Measurements from ENCODE around the gene PHOX2A.
"Not testable (repeated sequence)": the region's sequence is repeated elsewhere in the genome, so short reads cannot be mapped to it uniquely, and the experiment has no call there.

Gene PHOX2A

DNA sequence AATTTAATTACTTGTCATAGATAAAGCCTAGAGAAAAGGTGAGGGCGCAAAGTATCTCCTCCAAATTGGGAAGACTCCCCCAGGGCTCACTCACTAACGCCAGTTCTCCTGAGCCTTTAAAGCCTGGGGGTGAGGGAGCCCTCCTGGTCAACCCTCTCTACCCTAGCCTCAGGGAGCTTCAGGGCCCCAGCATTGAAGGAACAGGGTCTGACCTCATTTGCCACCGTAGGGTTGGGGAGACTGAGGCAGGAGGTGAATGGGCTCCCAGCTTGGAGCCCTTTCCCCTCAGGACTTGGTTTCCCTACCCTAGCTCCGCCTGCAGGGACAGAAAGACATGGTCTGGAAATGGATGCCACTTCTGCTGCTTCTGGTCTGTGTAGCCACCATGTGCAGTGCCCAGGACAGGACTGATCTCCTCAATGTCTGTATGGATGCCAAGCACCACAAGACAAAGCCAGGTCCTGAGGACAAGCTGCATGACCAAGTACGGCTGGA, 25.7 kb downstream of the PHOX2A start:
- Histone ChIP-seq H2AFZ (ENCODE audit: low read depth, low read length) (no peak overlapping the region), H3K4me1 (ENCODE audit: insufficient read depth, low read length) (peaks cover 4% of the 10 kb centered on the region), H3K27me3 (ENCODE audit: insufficient read depth, low read length) (peaks cover 14% of the 10 kb centered on the region), H3K36me3 (ENCODE audit: insufficient read depth, low read length) (no peaks in the 10 kb centered on the region), H3K4me3 (ENCODE audit: low read length) (no peak overlapping the region), H3K9me3 (ENCODE audit: low read length) (no peaks in the 10 kb centered on the region)

DNA sequence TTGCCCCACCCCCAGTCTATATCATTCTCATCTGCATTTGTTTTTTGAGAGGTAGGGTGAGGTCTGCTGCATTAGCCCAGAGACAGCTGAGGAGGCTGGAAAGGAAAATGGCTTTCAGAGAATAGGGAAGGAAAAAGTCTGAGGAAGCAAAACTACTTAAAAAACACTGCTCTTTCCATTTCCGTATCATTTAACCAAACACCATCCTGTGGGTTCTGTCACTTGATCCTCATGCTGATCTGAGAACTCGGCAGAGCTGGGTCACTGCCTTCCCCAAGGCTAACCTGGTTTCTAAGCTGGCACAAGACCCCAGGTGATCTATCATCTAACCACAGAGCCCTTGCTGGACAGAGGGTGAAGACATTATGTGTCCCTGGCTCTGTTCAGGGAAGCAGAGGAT, 26.1 kb downstream of the PHOX2A start:
- no peak overlapping the region for H3K4me3 ChIP-seq (ENCODE audit: low read length)
- H3K27me3 ChIP-seq (ENCODE audit: insufficient read depth, low read length), result peaks cover 14% of the 10 kb centered on the region

DNA sequence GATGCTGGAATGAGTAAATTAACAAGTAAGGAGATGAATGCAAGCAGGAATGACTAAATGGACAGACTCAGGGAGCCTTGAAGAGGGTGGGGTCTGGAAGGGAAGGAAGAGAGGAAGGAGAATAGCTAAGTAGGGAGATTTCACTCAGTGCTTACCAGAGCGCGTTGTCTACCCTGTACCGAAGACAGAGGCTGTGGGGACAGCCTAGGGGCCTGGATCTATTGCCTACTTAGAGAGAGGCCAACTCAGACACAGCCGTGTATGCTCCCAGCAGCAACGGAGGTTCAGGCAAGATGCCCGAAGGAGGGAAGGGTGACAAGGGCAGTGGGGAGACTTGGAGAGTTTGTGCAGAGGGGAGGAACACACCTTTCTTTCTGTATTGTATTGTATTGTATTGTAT, 27.3 kb downstream of the PHOX2A start, which contains the start of gene FOLR2:
TSS of gene FOLR2 (plus strand) at position 157 of the 400 bp plus-strand sequence. CDS start 1,791 bp downstream, outside the sequence.
- no peaks in the 10 kb centered on the region for H3K36me3 ChIP-seq (ENCODE audit: insufficient read depth, low read length)
- H3K4me3 ChIP-seq (ENCODE audit: low read length), result no peak within 1 kb of the TSS
- H3K4me1 ChIP-seq (ENCODE audit: insufficient read depth, low read length), result no peaks in the 10 kb centered on the region
- peaks cover 15% of the 10 kb centered on the region for H3K27me3 ChIP-seq (ENCODE audit: insufficient read depth, low read length)
- H2AFZ ChIP-seq (ENCODE audit: low read depth, low read length), result no peak within 1 kb of the TSS
- H3K9me3 ChIP-seq (ENCODE audit: low read length), result no peaks in the 10 kb centered on the region

More for the DNA sequence above, 26.1 kb downstream of the PHOX2A start:
- Histone ChIP-seq H2AFZ (ENCODE audit: low read depth, low read length) (no peak overlapping the region), H3K4me1 (ENCODE audit: insufficient read depth, low read length) (peaks cover 4% of the 10 kb centered on the region), H3K36me3 (ENCODE audit: insufficient read depth, low read length) (no peaks in the 10 kb centered on the region), H3K9me3 (ENCODE audit: low read length) (no peaks in the 10 kb centered on the region)

DNA sequence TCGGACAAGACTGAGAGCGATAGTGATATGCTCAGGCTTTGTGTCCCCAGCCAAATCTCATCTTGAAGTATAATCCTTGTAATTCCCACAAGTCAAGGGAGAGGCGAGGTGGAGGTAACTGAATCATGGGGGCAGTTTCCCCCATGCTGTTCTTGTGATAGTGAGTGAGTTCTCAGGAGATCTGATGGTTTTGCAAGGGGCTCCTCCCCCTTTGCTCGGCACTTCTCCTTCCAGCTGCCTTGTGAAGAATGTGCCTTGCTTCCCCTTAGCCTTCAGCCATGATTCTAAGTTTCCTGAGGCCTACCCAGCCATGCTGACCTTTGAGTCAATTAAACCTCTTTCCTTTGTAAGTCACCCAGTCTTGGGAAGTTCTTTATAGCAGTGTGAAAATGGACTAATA, 34.9 kb downstream of the PHOX2A start:
- no peaks in the 10 kb centered on the region for H3K9me3 ChIP-seq (ENCODE audit: low read length)
- no peak overlapping the region for H2AFZ ChIP-seq (ENCODE audit: low read depth, low read length)
- no peak overlapping the region for H3K4me3 ChIP-seq (ENCODE audit: low read length)
- no peaks in the 10 kb centered on the region for H3K36me3 ChIP-seq (ENCODE audit: insufficient read depth, low read length)
- peaks cover 2% of the 10 kb centered on the region for H3K27me3 ChIP-seq (ENCODE audit: insufficient read depth, low read length)
- no peaks in the 10 kb centered on the region for H3K4me1 ChIP-seq (ENCODE audit: insufficient read depth, low read length)

DNA sequence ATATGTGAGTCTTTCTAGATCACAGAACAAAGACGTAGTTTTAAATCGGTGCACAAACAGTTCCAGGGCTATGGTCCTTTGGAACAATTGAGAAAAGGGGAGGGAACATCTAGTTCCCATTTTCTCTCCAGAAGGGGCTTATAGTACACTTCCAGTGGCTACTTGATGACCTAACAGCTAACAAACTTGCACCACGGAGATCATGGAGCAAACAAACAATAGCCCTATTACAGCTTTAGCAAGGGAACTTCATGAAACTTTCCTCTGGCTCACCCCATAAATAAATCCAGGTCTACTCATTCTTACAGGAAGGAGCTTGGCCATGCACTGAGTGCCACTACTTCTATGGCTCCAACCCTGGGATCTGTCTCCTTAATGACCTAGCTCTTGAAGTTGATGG, 35.7 kb downstream of the PHOX2A start:
- no peak overlapping the region for H3K4me3 ChIP-seq (ENCODE audit: low read length)
- H3K27me3 ChIP-seq (ENCODE audit: insufficient read depth, low read length), result peaks cover 2% of the 10 kb centered on the region
- no peaks in the 10 kb centered on the region for H3K9me3 ChIP-seq (ENCODE audit: low read length)
- H2AFZ ChIP-seq (ENCODE audit: low read depth, low read length), result no peak overlapping the region
- no peaks in the 10 kb centered on the region for H3K4me1 ChIP-seq (ENCODE audit: insufficient read depth, low read length)
- no peaks in the 10 kb centered on the region for H3K36me3 ChIP-seq (ENCODE audit: insufficient read depth, low read length)

DNA sequence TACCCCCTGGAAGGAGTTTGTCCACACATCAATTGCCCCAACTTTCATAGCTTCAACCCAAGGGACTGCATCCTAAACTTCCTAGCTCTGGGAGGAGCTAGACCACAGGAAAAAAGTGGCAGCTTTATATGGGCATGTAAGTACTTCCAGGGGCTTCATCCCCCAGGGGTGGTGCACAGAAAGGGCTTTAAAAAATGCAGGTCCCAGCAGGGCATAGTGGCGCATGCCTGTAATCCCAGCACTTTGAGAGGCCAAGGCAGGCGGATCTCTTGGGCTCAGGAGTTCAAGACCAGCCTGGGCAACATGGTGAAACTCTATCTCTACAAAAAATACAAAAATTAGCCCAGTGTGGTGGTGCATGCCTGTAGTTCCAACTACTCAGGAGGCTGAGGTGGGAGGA, 37.2 kb downstream of the PHOX2A start:
- H3K36me3 ChIP-seq (ENCODE audit: insufficient read depth, low read length); H3K4me3 ChIP-seq (ENCODE audit: low read length); H3K9me3 ChIP-seq (ENCODE audit: low read length); H3K4me1 ChIP-seq (ENCODE audit: insufficient read depth, low read length); H3K27me3 ChIP-seq (ENCODE audit: insufficient read depth, low read length); H2AFZ ChIP-seq (ENCODE audit: low read depth, low read length): not testable (repeated sequence)

DNA sequence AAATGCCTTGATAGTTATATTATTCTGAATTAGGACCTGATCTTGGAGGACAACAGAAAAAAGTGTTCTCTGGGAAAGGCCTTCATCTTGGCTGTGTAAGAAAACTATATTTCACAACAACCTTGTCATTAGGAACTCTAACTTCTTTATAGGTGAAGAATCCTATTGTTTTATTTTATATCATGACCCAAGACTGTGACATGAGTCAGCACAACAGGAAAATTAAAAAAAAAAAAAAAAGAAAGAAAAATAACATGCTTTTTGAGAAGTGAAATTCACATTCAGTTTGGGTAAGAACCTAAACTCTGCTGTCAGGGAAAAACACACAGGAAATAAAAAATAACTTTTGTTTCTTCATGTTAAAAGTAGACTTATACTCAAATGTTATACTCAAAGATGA, 39.1 kb downstream of the PHOX2A start:
- H3K36me3 ChIP-seq (ENCODE audit: insufficient read depth, low read length), result no peaks in the 10 kb centered on the region
- no peaks in the 10 kb centered on the region for H3K27me3 ChIP-seq (ENCODE audit: insufficient read depth, low read length)
- no peaks in the 10 kb centered on the region for H3K9me3 ChIP-seq (ENCODE audit: low read length)
- H3K4me1 ChIP-seq (ENCODE audit: insufficient read depth, low read length), result no peaks in the 10 kb centered on the region
- H2AFZ ChIP-seq (ENCODE audit: low read depth, low read length), result no peak overlapping the region
- H3K4me3 ChIP-seq (ENCODE audit: low read length), result no peak overlapping the region

DNA sequence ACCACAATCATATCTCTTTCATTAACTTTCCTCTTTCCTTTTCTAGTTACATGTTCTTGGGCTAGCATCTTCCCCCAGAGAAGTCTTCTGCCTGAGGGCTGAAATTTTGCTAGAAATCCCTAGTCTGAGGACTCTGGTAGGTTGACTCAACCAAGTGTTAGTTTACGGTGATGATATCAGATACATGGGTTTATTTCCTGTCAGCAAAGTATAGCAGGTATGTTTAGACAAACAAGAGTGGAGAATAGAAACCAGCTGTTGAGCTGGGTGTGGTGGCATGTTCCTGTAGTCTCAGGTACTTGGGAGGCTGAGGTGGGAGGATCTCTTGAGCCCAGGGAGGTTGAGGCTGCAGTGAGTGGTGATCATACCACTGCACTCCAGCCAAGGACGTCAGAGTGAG, 40.8 kb downstream of the PHOX2A start:
- Histone ChIP-seq H3K9me3 (ENCODE audit: low read length) (no peaks in the 10 kb centered on the region), H3K27me3 (ENCODE audit: insufficient read depth, low read length) (no peaks in the 10 kb centered on the region), H3K4me3 (ENCODE audit: low read length) (no peak overlapping the region), H3K36me3 (ENCODE audit: insufficient read depth, low read length) (no peaks in the 10 kb centered on the region), H2AFZ (ENCODE audit: low read depth, low read length) (no peak overlapping the region), H3K4me1 (ENCODE audit: insufficient read depth, low read length) (no peaks in the 10 kb centered on the region)

DNA sequence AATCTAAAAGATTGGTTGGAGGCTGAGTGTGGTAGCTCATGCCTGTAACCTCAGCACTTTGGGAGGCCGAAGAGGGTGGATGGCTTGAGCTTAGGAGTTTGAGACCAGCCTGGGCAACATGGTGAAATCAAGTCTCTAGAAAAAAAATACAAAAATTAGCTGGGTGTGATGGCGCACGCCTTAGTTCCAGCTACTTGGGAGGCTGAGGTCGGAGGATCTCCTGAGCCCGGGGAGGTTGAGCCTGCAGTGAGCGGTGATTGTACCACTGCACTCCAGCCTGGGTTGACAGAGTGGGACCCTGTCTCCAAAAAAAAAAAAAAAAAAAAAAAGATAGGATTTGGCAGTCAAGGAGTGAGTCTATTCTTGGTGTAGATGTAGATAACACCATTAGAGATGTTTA, 41.4 kb downstream of the PHOX2A start:
- H3K36me3 ChIP-seq (ENCODE audit: insufficient read depth, low read length), result no peaks in the 10 kb centered on the region
- no peaks in the 10 kb centered on the region for H3K4me1 ChIP-seq (ENCODE audit: insufficient read depth, low read length)
- no peaks in the 10 kb centered on the region for H3K27me3 ChIP-seq (ENCODE audit: insufficient read depth, low read length)
- no peaks in the 10 kb centered on the region for H3K9me3 ChIP-seq (ENCODE audit: low read length)
- H3K4me3 ChIP-seq (ENCODE audit: low read length), result no peak overlapping the region
- H2AFZ ChIP-seq (ENCODE audit: low read depth, low read length), result no peak overlapping the region

DNA sequence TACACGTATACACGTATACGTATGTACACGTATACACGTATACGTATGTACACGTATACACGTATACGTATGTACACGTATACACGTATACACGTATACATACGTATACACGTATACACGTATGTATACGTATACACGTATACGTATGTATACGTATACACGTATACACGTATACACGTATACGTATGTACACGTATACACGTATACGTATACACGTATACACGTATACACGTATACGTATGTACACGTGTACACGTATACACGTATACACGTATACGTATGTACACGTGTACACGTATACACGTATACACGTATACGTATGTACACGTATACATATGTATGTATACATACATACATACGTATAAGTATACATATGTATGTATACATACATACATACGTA, 42.5 kb downstream of the PHOX2A start:
- not testable (repeated sequence) for H2AFZ ChIP-seq (ENCODE audit: low read depth, low read length); H3K4me3 ChIP-seq (ENCODE audit: low read length); H3K27me3 ChIP-seq (ENCODE audit: insufficient read depth, low read length); H3K36me3 ChIP-seq (ENCODE audit: insufficient read depth, low read length); H3K9me3 ChIP-seq (ENCODE audit: low read length); H3K4me1 ChIP-seq (ENCODE audit: insufficient read depth, low read length)

DNA sequence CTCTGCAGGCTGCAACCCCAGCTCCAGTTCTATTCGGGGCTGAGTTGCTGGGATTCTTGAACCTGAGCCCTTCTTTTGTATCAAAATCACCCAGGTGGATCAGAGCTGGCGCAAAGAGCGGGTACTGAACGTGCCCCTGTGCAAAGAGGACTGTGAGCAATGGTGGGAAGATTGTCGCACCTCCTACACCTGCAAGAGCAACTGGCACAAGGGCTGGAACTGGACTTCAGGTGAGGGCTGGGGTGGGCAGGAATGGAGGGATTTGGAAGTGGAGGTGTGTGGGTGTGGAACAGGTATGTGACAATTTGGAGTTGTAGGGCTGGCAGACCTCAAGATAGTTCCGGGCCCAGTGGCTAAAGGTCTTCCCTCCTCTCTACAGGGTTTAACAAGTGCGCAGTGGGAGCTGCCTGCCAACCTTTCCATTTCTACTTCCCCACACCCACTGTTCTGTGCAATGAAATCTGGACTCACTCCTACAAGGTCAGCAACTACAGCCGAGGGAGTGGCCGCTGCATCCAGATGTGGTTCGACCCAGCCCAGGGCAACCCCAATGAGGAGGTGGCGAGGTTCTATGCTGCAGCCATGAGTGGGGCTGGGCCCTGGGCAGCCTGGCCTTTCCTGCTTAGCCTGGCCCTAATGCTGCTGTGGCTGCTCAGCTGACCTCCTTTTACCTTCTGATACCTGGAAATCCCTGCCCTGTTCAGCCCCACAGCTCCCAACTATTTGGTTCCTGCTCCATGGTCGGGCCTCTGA, 48.3 kb downstream of the PHOX2A start:
- H3K27me3 ChIP-seq (ENCODE audit: insufficient read depth, low read length), result peaks cover 2% of the 10 kb centered on the region
- H3K4me3 ChIP-seq (ENCODE audit: low read length), result no peak overlapping the region
- no peaks in the 10 kb centered on the region for H3K9me3 ChIP-seq (ENCODE audit: low read length)
- H3K36me3 ChIP-seq (ENCODE audit: insufficient read depth, low read length), result no peaks in the 10 kb centered on the region
- peaks cover 2% of the 10 kb centered on the region for H3K4me1 ChIP-seq (ENCODE audit: insufficient read depth, low read length)
- H2AFZ ChIP-seq (ENCODE audit: low read depth, low read length), result no peak overlapping the region

DNA sequence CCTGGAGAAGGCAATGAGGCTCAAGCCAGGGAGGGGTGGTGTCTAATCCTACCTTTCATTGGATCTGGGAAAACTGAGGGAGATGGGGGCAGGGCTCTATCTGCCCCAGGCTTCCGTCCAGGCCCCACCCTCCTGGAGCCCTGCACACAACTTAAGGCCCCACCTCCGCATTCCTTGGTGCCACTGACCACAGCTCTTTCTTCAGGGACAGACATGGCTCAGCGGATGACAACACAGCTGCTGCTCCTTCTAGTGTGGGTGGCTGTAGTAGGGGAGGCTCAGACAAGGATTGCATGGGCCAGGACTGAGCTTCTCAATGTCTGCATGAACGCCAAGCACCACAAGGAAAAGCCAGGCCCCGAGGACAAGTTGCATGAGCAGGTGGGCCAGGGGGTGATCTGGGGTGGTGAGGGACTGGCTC, 52.0 kb downstream of the PHOX2A start, which contains the start of gene FOLR1:
TSS of gene FOLR1 (plus strand) at position 180 of the 421 bp plus-strand sequence. CDS start at position 214, 34 bp downstream.
- Histone ChIP-seq H3K4me1 (ENCODE audit: insufficient read depth, low read length) (peaks cover 3% of the 10 kb centered on the region), H3K27me3 (ENCODE audit: insufficient read depth, low read length) (peaks cover 2% of the 10 kb centered on the region), H3K9me3 (ENCODE audit: low read length) (no peaks in the 10 kb centered on the region), H3K4me3 (ENCODE audit: low read length) (no peak within 1 kb of the TSS), H2AFZ (ENCODE audit: low read depth, low read length) (no peak within 1 kb of the TSS), H3K36me3 (ENCODE audit: insufficient read depth, low read length) (no peaks in the 10 kb centered on the region)

DNA sequence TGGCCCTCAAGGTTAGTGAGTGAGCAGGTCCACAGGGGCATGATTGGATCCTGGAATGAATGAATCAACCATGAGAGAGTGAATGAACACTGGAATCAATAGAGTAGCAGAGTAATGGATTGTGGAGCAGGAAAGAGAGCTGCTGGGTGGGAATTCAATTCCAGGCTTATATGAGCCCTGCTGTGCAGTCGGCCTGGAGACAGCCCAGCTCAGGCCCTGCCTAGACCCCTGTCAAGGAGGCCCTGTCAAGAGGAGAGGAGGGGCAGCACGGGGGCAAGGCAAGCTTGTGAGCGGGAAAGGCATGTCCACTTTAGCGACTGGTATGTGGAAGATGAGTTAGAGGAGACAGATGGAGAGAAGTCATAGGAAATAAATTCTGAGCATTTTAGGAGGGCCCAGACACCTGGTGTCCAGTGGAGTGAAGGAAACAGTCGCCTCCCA, 53.3 kb downstream of the PHOX2A start:
- H3K4me1 ChIP-seq (ENCODE audit: insufficient read depth, low read length), result peaks cover 3% of the 10 kb centered on the region
- no peak overlapping the region for H3K4me3 ChIP-seq (ENCODE audit: low read length)
- H3K9me3 ChIP-seq (ENCODE audit: low read length), result no peaks in the 10 kb centered on the region
- peaks cover 2% of the 10 kb centered on the region for H3K27me3 ChIP-seq (ENCODE audit: insufficient read depth, low read length)
- no peak overlapping the region for H2AFZ ChIP-seq (ENCODE audit: low read depth, low read length)
- H3K36me3 ChIP-seq (ENCODE audit: insufficient read depth, low read length), result no peaks in the 10 kb centered on the region

Data from neuron (in vitro differentiated cells).